ENCODE measurements around the gene IL24.

Gene IL24

DNA sequence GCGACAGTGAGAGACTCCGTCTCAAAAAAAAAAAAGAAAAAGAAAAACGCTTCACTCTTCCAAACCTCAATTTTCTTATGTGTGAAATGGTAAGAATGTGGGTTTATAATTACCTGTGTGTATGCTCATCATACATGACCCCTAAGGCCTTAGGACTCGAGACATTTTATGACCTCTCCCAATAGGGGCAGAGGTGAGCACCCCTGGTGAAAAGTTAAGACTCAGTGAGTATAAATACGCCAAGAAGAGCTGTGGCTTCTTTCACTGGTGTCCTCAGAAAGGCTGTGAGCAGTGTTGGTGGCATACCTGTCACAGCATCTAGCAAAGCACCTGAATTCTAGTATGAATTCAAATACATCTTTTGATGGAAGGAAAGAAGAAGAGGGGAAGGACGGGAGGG, 32.3 kb downstream of the IL24 start:
- DNase-seq: no peak

GRCh38 chr1:206930210-206930798, 33.1 kb downstream of the IL24 start:
- DNase-seq: no peak

DNA sequence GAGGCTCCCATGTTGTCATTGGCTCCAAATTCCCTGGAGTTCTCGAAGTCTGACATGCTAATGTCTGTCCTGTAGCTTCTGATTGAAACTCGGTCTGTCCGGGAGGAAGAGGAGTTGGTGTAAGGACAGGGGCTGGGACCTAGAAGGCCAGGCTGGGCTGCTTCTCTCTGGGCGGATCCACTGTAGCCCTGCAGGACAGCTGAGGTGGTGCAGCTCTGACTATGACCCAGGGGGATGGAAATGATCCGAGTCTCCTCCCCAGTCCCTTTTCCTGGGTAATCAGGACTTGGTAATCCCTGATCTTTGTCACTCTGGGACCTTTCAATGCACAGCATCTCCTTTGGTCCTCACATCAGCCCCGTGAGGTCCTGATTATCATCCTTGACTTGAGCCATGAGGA, 34.5 kb downstream of the IL24 start:
- no peak for DNase-seq

DNA sequence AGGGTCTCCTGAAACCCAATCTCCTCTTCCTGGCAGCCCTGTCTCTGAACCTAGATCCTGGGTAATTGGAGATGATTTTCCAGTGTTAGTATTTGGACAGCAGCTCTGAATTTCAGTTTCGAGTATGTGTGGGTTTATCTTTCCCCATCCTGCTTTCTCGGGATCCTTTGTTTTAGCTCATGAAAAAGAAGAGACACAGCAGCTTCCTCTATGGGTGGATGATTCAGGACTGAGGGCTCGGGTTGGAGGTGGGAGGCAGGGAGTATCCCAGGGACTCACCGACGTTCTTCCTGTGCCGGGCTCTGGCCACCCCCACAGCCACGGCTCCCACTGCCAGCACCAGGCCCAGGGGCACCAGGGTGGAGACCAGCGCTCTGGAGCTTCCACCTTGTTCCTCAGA, 34.9 kb downstream of the IL24 start:
- no peak for DNase-seq

- peak; percentile 6 to 15 for DNase-seq
These were observed 36.2 kb downstream of the IL24 start for GRCh38 chr1:206933333-206933945.

GRCh38 chr1:206935491-206936067, 38.3 kb downstream of the IL24 start:
- DNase-seq: no peak

GRCh38 chr1:206937425-206937824, 40.2 kb downstream of the IL24 start:
- DNase-seq: no peak

- DNase-seq: no peak
These were observed 41.9 kb downstream of the IL24 start for GRCh38 chr1:206939131-206939530.

- DNase-seq: no peak
These were observed 42.8 kb downstream of the IL24 start for GRCh38 chr1:206939841-206940587.

DNA sequence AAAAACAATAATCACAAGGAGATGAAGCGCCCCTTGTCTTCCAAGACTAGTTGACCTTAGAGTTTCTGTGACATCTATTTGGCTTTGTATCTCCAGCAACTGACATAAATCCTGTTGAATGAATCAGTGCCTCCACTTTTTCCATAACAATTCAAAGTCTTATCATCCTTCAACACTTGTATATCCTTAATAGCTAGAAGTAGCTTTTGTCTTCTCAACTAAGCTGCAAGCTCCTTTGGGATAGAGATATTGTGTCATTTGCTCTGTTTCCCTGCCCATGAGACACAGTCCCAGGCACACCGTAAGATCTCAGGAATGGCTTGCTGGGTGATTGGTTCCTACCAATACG, 43.3 kb downstream of the IL24 start:
- DNase-seq: no peak

DNA sequence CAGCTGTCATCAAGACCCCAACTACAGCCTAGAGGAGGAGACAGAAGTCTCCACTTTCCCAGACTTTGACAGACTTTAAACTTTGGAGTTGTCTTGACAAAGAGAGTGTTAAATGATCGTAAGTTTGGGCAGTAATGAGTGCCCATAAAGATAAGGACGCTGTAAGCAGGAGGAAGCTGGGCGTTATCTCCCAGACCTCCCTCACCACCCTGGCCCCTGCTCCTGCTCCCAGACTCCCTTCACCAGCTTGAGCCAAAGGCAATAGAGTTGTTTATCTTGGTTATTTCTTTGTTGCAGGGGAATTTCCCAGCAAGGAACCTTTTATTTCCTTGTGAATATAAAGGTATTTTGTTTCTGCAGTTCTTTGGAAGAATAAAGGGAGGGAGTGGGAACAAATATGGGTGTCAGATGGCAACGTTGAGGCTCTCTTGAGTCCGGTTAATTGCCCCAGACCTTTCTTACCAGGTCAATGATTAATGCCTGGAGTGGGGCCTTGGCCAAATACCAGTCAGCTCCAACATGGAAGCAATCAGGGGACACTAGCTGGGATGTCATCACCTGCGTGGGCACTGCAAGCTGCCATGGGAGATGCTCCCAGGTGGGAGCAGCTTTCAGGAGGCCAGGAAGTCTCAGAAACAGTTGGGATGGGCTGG, 44.6 kb downstream of the IL24 start:
- no peak for DNase-seq

DNA sequence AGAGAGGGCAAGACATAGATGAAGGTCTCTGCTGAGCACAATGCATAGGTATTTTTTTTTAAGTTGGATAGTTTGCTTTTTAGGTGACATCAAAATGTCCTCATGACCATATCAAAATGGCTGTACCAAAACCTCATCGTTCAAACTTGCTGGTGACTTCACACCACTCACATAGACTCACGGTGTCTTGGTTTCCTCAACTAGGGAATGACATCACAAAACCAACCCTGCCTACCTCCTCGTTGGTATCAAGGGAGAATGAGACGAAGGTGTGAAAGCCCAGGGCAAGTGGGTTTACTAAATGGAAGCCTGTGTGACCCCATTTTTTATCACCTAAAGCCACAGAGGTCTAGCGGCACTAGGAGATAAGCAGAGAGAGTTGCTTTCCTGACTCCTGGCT, 47.5 kb downstream of the IL24 start:
- DNase-seq: no peak

GRCh38 chr1:206945779-206946178, 48.5 kb downstream of the IL24 start:
- DNase-seq: no peak

DNA sequence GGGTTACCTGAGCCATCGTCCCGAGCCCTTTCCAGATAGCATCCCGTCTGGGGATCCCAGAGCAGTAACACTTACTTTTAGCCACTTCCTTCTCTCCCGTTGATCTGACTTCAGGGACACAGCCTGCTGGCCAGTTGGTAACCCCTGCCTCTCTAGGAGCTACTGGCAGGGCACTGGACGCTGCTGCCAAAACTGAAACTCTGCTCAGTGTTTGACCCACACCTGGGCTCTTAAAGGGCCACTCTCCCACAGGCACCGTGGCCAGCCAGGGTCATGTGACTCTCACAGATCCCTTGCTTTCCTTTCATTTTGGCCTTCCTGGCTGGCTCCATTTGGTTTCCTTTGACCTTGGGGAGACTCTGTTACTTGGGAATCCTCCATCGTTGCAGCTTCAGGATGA, 49.0 kb downstream of the IL24 start, which contains the start of gene PIGR:
TSS of gene PIGR (minus strand) at position 206 of the 400 bp plus-strand sequence. CDS start 5,935 bp downstream, outside the sequence.
- no peak for DNase-seq

GRCh38 chr1:206947255-206947654, 50.0 kb downstream of the IL24 start:
- no peak for DNase-seq

DNA sequence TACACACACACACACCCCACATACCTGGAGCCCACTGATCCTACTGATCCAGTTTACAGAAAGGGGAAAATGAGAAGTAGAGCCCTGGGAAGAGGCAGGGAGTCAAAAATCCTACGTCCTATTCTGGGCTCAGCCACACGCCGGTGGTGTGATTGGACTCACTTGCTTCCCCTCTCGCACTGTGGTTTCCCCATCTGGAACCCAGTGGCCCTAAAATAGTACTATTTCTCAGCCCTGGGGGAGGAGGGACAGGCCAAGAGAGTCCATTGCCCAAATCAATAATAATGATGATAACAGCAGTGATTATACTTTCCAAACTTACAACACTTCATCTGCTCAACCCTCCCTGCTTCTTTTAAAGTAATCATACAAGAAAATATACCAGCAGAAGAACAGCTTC, 52.0 kb downstream of the IL24 start:
- DNase-seq: no peak

- no peak for DNase-seq
These were observed 52.4 kb downstream of the IL24 start for GRCh38 chr1:206949641-206950040.

DNA sequence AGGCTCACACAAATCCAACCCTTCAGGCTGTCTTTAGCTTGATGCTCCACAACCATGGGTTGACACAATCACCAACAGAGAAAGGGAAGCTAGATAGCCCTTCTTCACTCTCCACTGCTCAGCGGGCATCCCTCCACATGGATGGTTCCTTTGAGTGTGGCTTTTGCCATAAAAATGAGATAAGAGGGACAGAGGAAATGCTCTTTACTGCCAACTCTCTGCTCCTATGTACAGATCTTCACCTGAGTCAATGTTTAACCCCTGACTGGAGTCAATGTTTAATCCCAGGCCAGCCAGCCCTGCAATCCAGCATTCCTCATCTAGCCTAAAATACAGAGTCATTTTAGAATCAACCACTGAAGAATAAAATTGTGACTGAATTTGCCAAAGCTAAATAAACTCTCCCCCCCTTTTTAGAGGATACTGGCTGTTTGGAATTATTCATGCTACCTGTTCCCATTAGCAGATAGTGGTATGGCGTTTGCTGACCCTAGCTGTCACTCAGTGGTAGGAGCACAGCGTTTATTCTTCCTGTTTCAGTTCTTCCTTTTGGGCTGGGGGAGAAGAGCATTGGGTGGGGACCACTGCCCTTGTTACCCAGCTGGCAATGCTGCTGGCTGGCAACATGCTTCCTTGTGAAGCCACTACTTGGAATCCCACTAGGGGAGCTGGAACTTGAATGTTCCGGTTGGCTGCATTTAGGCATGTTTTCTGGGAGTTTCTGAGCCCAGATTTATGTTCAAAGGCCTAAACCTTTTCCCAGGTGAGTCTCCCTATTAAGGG, 54.3 kb downstream of the IL24 start:
- DNase-seq: no peak

GRCh38 chr1:206952171-206952570, 54.9 kb downstream of the IL24 start:
- DNase-seq: no peak

GRCh38 chr1:206953126-206953525, 55.9 kb downstream of the IL24 start:
- DNase-seq: no peak

GRCh38 chr1:206953626-206954025, 56.4 kb downstream of the IL24 start:
- no peak for DNase-seq
